SK-N-MC (cell line): ENCODE measurements around the gene TMEM271.
A peak's percentile ranks its signal among the peaks of the same experiment; 100 is the strongest.

ENCODE experiments used
- DNase-seq: peaks from one replicate; pipeline ENCODE4 v3.0.0-alpha.2; 2011; ENCODE audit warnings: low read depth, low spot score
- H3K27ac ChIP-seq: fragments of 200-600 bp; sonication (generic); 2 replicates; pipeline ENCODE4 v1.5.1; 2016; ENCODE audit warnings: mixed run types
- H3K36me3 ChIP-seq: fragments of 200-600 bp; sonication (generic); 2 replicates; pipeline ENCODE4 v1.6.1; 2017; ENCODE audit warnings: antibody characterized with exemption, low read length, mixed read lengths; ENCODE audit not compliant: insufficient read depth
- H3K4me3 ChIP-seq: fragments of 200-600 bp; sonication (generic); 2 replicates; pipeline ENCODE4 v1.5.1; 2016
- H3K9ac ChIP-seq: fragments of 200-600 bp; sonication (generic); 2 replicates; pipeline ENCODE4 v1.8.0; 2017; ENCODE audit warnings: mixed run types, mixed read lengths; ENCODE audit not compliant: insufficient read length
- H3K9me3 ChIP-seq: fragments of 200-600 bp; sonication (generic); 2 replicates; pipeline ENCODE4 v1.6.1; 2017; ENCODE audit warnings: low read depth, mild to moderate bottlenecking, antibody characterized with exemption, low read length, moderate library complexity, mixed read lengths
- EZH2 ChIP-seq: fragments of 200-600 bp; sonication (generic); IDR thresholded peaks from one replicate; pipeline ENCODE4 v1.6.1; 2017; ENCODE audit warnings: antibody characterized with exemption
- FOXP2 ChIP-seq: optimal IDR thresholded peaks from 2 replicates; pipeline ENCODE3; 2011; ENCODE audit warnings: mild to moderate bottlenecking, moderate library complexity; ENCODE audit not compliant: insufficient read depth; ENCODE audit errors: extremely low read length, control extremely low read depth
- POLR2AphosphoS5 ChIP-seq: IDR thresholded peaks from 2 replicates; pipeline ENCODE4 v1.6.1; 2012; ENCODE audit warnings: mild to moderate bottlenecking, low read depth, low read length, borderline replicate concordance

TMEM271 gene

GRCh38 chr4:578451-579443 lies 2.7 kb upstream of the TMEM271 start:
- Histone ChIP-seq H3K27ac (no peak overlapping the region), H3K4me3 (peak overlapping the region; percentile 88), H3K36me3 (peaks cover 14% of the 10 kb centered on the region; the same call in 1 of the 2 replicates), H3K9ac (no peak overlapping the region), H3K9me3 (no peaks in the 10 kb centered on the region)
- no peak for DNase-seq
- no peak for TF ChIP-seq POLR2AphosphoS5
- no peak for TF ChIP-seq FOXP2
- TF ChIP-seq EZH2 = no peak

- DNase-seq = no peak
- no peaks in the 10 kb centered on the region for H3K9me3 ChIP-seq
- peaks cover 14% of the 10 kb centered on the region; the same call in 1 of the 2 replicates for H3K36me3 ChIP-seq
- TF ChIP-seq EZH2 (no peak), FOXP2 (no peak), POLR2AphosphoS5 (no peak)
- peak overlapping the region; percentile 71 for H3K9ac ChIP-seq
- H3K27ac ChIP-seq = peak overlapping the region; percentile 85
- H3K4me3 ChIP-seq = peak overlapping the region; percentile 88
Measured at GRCh38 chr4:577499-578450, 1.7 kb upstream of the TMEM271 start.

GRCh38 chr4:576991-577498 lies 950 bp upstream of the TMEM271 start:
- Histone ChIP-seq H3K4me3 (peak overlapping the region; percentile 88), H3K9me3 (no peaks in the 10 kb centered on the region), H3K9ac (peak overlapping the region; percentile 71), H3K27ac (peak overlapping the region; percentile 85), H3K36me3 (peaks cover 8% of the 10 kb centered on the region; the same call in 1 of the 2 replicates)
- TF ChIP-seq EZH2 = no peak
- peak; percentile 42; the same call in 1 of the 2 replicates for TF ChIP-seq POLR2AphosphoS5
- no peak for DNase-seq

GRCh38 chr4:575281-576141 lies 584 bp downstream of the TMEM271 start:
- Histone ChIP-seq H3K9me3 (no peaks in the 10 kb centered on the region), H3K27ac (peak overlapping the region; percentile 76; the same call in 1 of the 2 replicates), H3K4me3 (peak overlapping the region; percentile 77), H3K36me3 (no peaks in the 10 kb centered on the region; the same call in 1 of the 2 replicates), H3K9ac (peak overlapping the region; percentile 60)
- no peak for DNase-seq
- TF ChIP-seq FOXP2 (no peak), POLR2AphosphoS5 (no peak), EZH2 (no peak)

GRCh38 chr4:574346-575161 lies 1.5 kb downstream of the TMEM271 start:
- H3K27ac ChIP-seq = 0 out of 2 replicates have a peak overlapping the region, but pooled peaks have one; percentile 2
- H3K9ac ChIP-seq = peak overlapping the region; percentile 62
- peak overlapping the region; percentile 77 for H3K4me3 ChIP-seq
- no peaks in the 10 kb centered on the region for H3K9me3 ChIP-seq
- H3K36me3 ChIP-seq = no peaks in the 10 kb centered on the region; the same call in 1 of the 2 replicates
- no peak for TF ChIP-seq EZH2
- no peak for TF ChIP-seq POLR2AphosphoS5
- no peak for TF ChIP-seq FOXP2
- DNase-seq = no peak

- Histone ChIP-seq H3K9ac (no peak overlapping the region), H3K27ac (no peak overlapping the region), H3K36me3 (no peaks in the 10 kb centered on the region), H3K4me3 (peak overlapping the region; percentile 77), H3K9me3 (no peaks in the 10 kb centered on the region)
- DNase-seq = no peak
- no peak for TF ChIP-seq FOXP2
- no peak for TF ChIP-seq POLR2AphosphoS5
- TF ChIP-seq EZH2 = no peak
Measured at GRCh38 chr4:573122-573892, 2.8 kb downstream of the TMEM271 start.
